Measurements from ENCODE around the gene SYS1. TPM values are rescaled to one million over a fixed set of nuclear protein-coding genes. Genes with fewer than 3 reads are reported as not detected.
A peak's percentile ranks its signal among the peaks of the same experiment; 100 is the strongest.

The SYS1 gene
- total RNA-seq, 1 donor: 31.8 TPM

- no peak overlapping the region for H3K4me3 ChIP-seq (ENCODE audit: insufficient read depth, low read length)
- TF ChIP-seq CTCF (IDR thresholded peaks at IDR 0.05; ENCODE audit: extremely low read depth, low read depth, low read length): no peak
- H3K4me1 ChIP-seq (ENCODE audit: insufficient read depth, low read length): no peaks in the 10 kb centered on the region
- H3K79me2 ChIP-seq (ENCODE audit: insufficient read depth, low read length): no peaks in the 10 kb centered on the region
- H3K27ac ChIP-seq (ENCODE audit: low read depth, low read length): no peak overlapping the region
- peak; percentile 32 for DNase-seq (ENCODE audit: insufficient read length, low spot score, missing footprints)
- peaks cover 9% of the 10 kb centered on the region for H3K27me3 ChIP-seq (ENCODE audit: insufficient read depth, low read length)
- H3K9me3 ChIP-seq (ENCODE audit: low read depth, low read length): no peaks in the 10 kb centered on the region
- H2AFZ ChIP-seq (ENCODE audit: low read length): no peak overlapping the region
- peaks cover 9% of the 10 kb centered on the region for H4K20me1 ChIP-seq (ENCODE audit: insufficient read depth, low read length)
- H3K36me3 ChIP-seq (ENCODE audit: insufficient read depth, low read length): peaks cover 15% of the 10 kb centered on the region
- H3K4me2 ChIP-seq (ENCODE audit: insufficient read depth, low read length): no peak overlapping the region
These were observed 41.9 kb upstream of the SYS1 start for GRCh38 chr20:45320948-45321595.

- Histone ChIP-seq H3K79me2 (ENCODE audit: insufficient read depth, low read length) (peaks cover 2% of the 10 kb centered on the region), H3K9me3 (ENCODE audit: low read depth, low read length) (no peaks in the 10 kb centered on the region), H3K4me1 (ENCODE audit: insufficient read depth, low read length) (no peaks in the 10 kb centered on the region), H2AFZ (ENCODE audit: low read length) (no peak overlapping the region), H3K36me3 (ENCODE audit: insufficient read depth, low read length) (peaks cover 34% of the 10 kb centered on the region), H3K4me2 (ENCODE audit: insufficient read depth, low read length) (no peak overlapping the region), H4K20me1 (ENCODE audit: insufficient read depth, low read length) (peaks cover 23% of the 10 kb centered on the region), H3K27ac (ENCODE audit: low read depth, low read length) (no peak overlapping the region), H3K4me3 (ENCODE audit: insufficient read depth, low read length) (no peak overlapping the region), H3K27me3 (ENCODE audit: insufficient read depth, low read length) (no peaks in the 10 kb centered on the region)
- peak; percentile 73 for DNase-seq (ENCODE audit: insufficient read length, low spot score, missing footprints)
- peak; percentile 31 for TF ChIP-seq CTCF (IDR thresholded peaks at IDR 0.05; ENCODE audit: extremely low read depth, low read depth, low read length)
These were observed 40.0 kb upstream of the SYS1 start for GRCh38 chr20:45322952-45323383.

- H3K27ac ChIP-seq (ENCODE audit: low read depth, low read length): peak overlapping the region; percentile 24
- no peaks in the 10 kb centered on the region for H3K27me3 ChIP-seq (ENCODE audit: insufficient read depth, low read length)
- DNase-seq (ENCODE audit: insufficient read length, low spot score, missing footprints): peak; percentile 69
These were observed 39.2 kb upstream of the SYS1 start for GRCh38 chr20:45323731-45324130.

More at GRCh38 chr20:45323731-45324130, 39.2 kb upstream of the SYS1 start:
- Histone ChIP-seq H4K20me1 (ENCODE audit: insufficient read depth, low read length) (peaks cover 31% of the 10 kb centered on the region), H3K4me1 (ENCODE audit: insufficient read depth, low read length) (no peaks in the 10 kb centered on the region), H3K9me3 (ENCODE audit: low read depth, low read length) (no peaks in the 10 kb centered on the region), H2AFZ (ENCODE audit: low read length) (no peak overlapping the region), H3K36me3 (ENCODE audit: insufficient read depth, low read length) (peaks cover 41% of the 10 kb centered on the region), H3K4me3 (ENCODE audit: insufficient read depth, low read length) (no peak overlapping the region), H3K79me2 (ENCODE audit: insufficient read depth, low read length) (peaks cover 8% of the 10 kb centered on the region), H3K4me2 (ENCODE audit: insufficient read depth, low read length) (no peak overlapping the region)
- no peak for TF ChIP-seq CTCF (IDR thresholded peaks at IDR 0.05; ENCODE audit: extremely low read depth, low read depth, low read length)

All from osteoblast (primary cell).